ENCODE results near the gene NABP2. TPM values are rescaled to one million over a fixed set of nuclear protein-coding genes. Genes with fewer than 3 reads are reported as not detected.
A peak's percentile ranks its signal among the peaks of the same experiment; 100 is the strongest.

Gene NABP2
- total RNA-seq, 2 experiments from 2014 or later = 62.8 to 80.6 TPM

DNA sequence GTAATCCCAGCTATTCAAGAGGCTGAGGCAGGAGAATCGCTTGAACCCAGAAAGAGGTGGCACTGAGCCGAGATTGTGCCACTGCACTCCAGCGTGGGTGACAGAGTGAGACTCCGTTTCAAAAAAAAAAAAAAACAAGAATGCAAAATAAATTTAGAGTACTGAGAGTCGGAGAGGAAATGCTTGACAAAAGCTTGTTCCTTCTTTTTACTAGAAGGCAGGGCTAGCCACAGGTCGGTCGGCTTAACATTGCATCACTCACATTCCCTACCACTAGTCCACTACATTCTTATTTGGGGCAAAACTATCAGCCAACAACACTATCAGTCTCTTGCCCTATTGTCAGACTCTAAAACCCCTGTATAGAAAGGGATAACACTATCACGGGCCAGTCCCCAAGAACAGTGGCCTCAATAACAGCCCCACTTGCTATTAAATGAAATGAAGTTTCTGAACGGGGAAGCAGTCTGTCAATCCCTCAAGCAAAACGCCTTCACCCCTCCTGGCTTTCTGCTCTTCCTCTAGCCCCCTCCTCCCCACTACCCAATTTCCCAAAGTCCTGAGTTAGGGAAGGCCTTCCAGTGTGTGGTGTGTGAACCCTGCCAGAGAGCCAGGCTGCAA is 3.4 kb upstream of the NABP2 start:
- Mint-ChIP-seq H3K27me3 (no peaks in the 10 kb centered on the region), H3K9me3 (ENCODE audit: low read depth) (no peaks in the 10 kb centered on the region), H3K4me1 (peaks cover 37% of the 10 kb centered on the region), H3K36me3 (peaks cover 4% of the 10 kb centered on the region), H3K27ac (peak overlapping the region; percentile 93), H3K4me3 (peak overlapping the region; percentile 97)
- CTCF ChIA-PET = interaction anchor here (0.8 to 4.2 kb wide), 10 partner anchors 14 to 243 kb away, joined by 3 to 57 read pairs (median 12); partner anchors contain the start of genes CNPY2, COQ10A, ESYT1 and SMARCC2
- no peak for DNase-seq
- no peak for ATAC-seq

DNA sequence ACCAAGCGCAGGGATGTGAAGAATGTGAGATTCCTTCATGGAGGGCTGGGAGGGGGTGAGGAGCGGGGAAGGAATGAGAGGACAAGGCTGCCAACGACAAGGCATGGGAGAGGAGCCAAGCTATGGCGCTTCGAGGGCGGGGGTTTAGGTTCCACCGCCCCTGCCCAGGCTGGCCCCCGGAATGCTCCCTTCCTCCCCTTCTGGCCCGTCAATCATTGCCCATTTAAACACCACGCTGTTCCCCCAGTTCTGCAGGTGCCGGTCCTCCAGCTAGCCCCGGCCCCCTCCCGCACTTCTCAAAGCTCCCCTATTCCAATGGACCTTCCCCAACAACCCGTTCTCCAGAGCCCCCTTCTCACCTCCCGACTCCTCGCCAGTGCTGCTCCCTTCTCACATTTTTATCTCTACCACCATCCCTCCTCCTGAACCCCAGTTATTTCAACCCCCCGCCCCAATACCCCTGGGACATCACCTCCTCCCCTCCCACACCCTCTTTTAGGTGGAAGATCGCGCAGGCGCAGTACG is 2.8 kb upstream of the NABP2 start:
- Mint-ChIP-seq H3K4me3 (peak overlapping the region; percentile 97), H3K36me3 (peaks cover 7% of the 10 kb centered on the region), H3K27me3 (no peaks in the 10 kb centered on the region), H3K27ac (peak overlapping the region; percentile 93), H3K9me3 (ENCODE audit: low read depth) (no peaks in the 10 kb centered on the region), H3K4me1 (peaks cover 42% of the 10 kb centered on the region)
- DNase-seq = no peak
- peak; percentile 37 for ATAC-seq
- CTCF ChIA-PET = interaction anchor here (0.8 to 4.2 kb wide), 19 partner anchors 8 to 491 kb away, joined by 3 to 57 read pairs (median 6); partner anchors contain the start of genes ANKRD52, CNPY2, COQ10A and CS

DNA sequence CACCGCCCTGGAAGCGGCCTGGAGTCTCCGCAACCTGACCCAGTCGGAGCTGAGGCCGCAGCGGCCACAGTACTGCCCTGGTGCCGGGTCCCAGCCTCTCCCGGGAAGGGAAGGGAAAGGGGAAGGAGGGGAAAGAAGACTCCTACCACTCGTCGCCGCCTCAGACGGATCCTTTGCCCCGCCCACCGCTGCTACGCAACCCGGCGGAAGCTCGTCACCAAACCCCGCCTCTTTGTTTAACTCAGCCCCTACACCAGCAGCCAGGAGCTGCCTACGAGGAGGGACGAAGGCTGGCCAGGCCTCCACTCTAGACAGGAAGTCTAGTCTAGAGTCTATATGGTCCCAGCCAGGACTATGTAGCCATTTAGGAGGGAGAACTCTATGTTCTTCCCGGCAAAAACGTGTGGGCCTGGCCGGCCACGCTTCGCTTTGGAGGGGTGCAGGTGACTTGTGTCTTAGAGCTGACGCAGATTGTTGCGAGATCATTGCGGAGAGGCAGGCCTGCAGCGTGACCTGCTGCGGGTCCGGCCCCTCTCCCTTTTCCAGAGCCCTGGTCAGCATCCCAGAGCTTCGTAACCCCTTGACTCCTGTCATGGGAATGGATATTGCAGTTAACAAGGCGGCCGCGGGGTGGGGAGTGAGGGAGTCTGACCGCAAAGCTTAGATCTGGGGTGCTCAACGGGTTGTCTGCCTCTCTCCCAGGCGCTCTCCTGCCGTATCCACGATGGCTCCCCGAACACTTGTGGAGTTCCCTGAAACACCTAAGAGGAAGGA is 2.2 kb upstream of the NABP2 start, which contains the start of gene RNF41:
Gene RNF41, minus strand, starts transcription at position 166 of the 774 bp plus-strand sequence. CDS start 7,875 bp downstream, outside the sequence.
- Mint-ChIP-seq H3K27me3 (no peaks in the 10 kb centered on the region), H3K27ac (peak within 1 kb of the TSS; percentile 93), H3K4me3 (peak within 1 kb of the TSS; percentile 97), H3K36me3 (peaks cover 4% of the 10 kb centered on the region), H3K9me3 (ENCODE audit: low read depth) (no peaks in the 10 kb centered on the region), H3K4me1 (peaks cover 42% of the 10 kb centered on the region)
- CTCF ChIA-PET = interaction anchor here (0.6 to 4.2 kb wide), 34 partner anchors 9 to 503 kb away, joined by 3 to 57 read pairs (median 4); partner anchors contain the start of genes ANKRD52, CNPY2, COQ10A and CS
- ATAC-seq (peak; percentile 86), DNase-seq (peak; percentile 95)

DNA sequence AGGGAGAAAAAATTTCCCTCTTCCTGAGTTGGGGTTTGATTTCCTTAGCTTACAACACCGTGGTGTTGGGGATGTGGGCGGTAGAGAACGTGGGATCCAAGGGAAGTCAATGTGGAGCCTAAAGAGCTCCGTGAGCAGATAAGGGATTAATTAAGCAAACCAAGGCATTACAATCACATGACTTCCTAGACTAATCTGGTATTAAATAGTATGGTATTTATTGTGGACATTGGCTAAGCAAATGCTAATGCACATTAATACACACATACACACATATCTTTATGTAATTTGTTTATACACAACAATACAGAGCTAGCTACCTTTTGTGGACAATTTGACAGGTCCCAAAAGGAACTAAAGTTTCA is 1.6 kb upstream of the NABP2 start:
- Mint-ChIP-seq H3K4me3 (peak overlapping the region; percentile 97), H3K4me1 (peaks cover 42% of the 10 kb centered on the region), H3K36me3 (peaks cover 7% of the 10 kb centered on the region), H3K27ac (peak overlapping the region; percentile 93), H3K27me3 (no peaks in the 10 kb centered on the region), H3K9me3 (ENCODE audit: low read depth) (no peaks in the 10 kb centered on the region)
- ATAC-seq = no peak
- CTCF ChIA-PET = interaction anchor here (0.7 to 4.2 kb wide), 26 partner anchors 9 to 503 kb away, joined by 3 to 57 read pairs (median 5); partner anchors contain the start of genes ANKRD52, COQ10A, DNAJC14 and ESYT1
- DNase-seq = no peak

DNA sequence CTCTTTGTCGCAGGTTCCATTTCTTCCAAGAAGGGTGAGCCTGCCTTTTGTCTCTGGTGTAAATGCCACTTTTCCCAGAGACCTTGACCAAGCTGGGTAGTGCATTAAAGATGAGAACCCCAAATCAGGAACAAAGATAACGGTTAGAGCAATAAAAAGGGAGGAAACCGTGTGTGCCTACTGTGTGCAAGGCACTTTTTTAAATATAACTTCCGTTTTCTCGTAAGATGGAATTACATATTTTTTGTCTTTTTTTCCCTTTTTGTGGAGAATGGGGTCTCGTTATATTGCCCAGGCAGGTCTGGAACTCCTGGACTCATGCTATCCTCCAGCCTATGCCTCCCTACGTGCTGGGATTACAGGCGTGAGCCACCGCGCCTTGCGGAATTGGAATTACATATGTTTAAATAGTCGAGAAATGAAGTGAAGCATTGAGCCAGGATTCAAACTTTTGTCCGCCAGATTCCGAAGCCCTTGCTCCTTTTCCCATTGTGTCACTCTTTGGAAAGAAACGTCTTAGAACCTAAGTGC is 506 bp upstream of the NABP2 start:
- Mint-ChIP-seq H3K27ac (peak overlapping the region; percentile 75), H3K4me1 (peaks cover 42% of the 10 kb centered on the region)
- ATAC-seq = no peak

DNA sequence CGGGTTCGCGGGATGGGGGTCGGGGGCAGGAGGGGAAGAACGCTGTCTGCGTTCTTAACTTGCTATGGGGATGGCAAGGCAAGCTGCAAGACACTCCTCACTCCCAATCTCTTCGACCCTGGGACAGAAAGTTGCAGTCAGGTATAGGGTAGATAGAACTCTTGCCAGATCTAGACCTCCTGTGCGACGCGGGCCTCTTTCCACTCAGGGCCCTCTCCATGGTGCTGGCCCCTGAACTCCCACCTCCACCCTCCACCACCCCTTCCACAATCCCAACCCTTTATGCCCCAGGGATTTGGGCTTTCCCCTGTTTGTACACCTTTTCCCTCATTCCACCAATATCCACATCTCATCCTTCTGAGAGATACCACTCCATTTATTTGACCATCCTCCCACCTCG is 812 bp downstream of the NABP2 start:
- H3K4me1 Mint-ChIP-seq = peaks cover 42% of the 10 kb centered on the region
- peaks cover 7% of the 10 kb centered on the region for H3K36me3 Mint-ChIP-seq
- peak overlapping the region; percentile 97 for H3K4me3 Mint-ChIP-seq
- DNase-seq (no peak), ATAC-seq (no peak)
- no peaks in the 10 kb centered on the region for H3K9me3 Mint-ChIP-seq (ENCODE audit: low read depth)
- H3K27ac Mint-ChIP-seq = peak overlapping the region; percentile 75
- CTCF ChIA-PET = interaction anchor here (1.2 to 3.4 kb wide), 2 partner anchors 35 to 107 kb away, joined by 3 to 11 read pairs; partner anchors contain the start of genes SMARCC2 and ZC3H10
- no peaks in the 10 kb centered on the region for H3K27me3 Mint-ChIP-seq

More for the DNA sequence above, 506 bp upstream of the NABP2 start:
- CTCF ChIA-PET = interaction anchor here (1.0 to 4.2 kb wide), 6 partner anchors 9 to 241 kb away, joined by 3 to 57 read pairs (median 19); partner anchors contain the start of genes ESYT1, SMARCC2 and ZC3H10
- H3K9me3 Mint-ChIP-seq (ENCODE audit: low read depth) = no peaks in the 10 kb centered on the region
- no peak for DNase-seq
- peak overlapping the region; percentile 97 for H3K4me3 Mint-ChIP-seq
- H3K36me3 Mint-ChIP-seq = peaks cover 7% of the 10 kb centered on the region
- no peaks in the 10 kb centered on the region for H3K27me3 Mint-ChIP-seq

DNA sequence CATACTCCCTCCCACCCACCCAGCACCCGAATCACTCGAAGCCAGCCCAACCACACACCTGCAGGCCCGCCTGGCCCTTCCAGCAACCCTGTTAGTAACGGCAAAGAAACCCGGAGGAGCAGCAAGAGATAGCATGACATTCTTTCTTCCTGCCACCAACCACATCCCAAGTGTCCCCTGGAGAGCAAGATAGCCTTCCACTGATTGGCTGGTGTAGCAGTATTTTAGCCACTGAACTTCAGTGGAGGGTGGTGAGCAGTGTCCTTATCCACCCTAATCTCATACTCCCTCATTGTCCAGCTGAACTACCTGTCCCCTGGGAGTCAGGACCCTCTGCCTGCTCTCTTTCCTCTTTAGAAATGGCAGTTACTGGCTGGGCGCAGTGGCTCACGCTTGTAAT is 4.9 kb downstream of the NABP2 start:
- DNase-seq = no peak
- no peak overlapping the region for H3K4me3 Mint-ChIP-seq
- CTCF ChIA-PET = no interaction called here
- no peak for ATAC-seq
- H3K27ac Mint-ChIP-seq = no peak overlapping the region
- H3K9me3 Mint-ChIP-seq (ENCODE audit: low read depth) = no peaks in the 10 kb centered on the region
- H3K36me3 Mint-ChIP-seq = peaks cover 7% of the 10 kb centered on the region
- H3K27me3 Mint-ChIP-seq = no peaks in the 10 kb centered on the region
- peaks cover 16% of the 10 kb centered on the region for H3K4me1 Mint-ChIP-seq

DNA sequence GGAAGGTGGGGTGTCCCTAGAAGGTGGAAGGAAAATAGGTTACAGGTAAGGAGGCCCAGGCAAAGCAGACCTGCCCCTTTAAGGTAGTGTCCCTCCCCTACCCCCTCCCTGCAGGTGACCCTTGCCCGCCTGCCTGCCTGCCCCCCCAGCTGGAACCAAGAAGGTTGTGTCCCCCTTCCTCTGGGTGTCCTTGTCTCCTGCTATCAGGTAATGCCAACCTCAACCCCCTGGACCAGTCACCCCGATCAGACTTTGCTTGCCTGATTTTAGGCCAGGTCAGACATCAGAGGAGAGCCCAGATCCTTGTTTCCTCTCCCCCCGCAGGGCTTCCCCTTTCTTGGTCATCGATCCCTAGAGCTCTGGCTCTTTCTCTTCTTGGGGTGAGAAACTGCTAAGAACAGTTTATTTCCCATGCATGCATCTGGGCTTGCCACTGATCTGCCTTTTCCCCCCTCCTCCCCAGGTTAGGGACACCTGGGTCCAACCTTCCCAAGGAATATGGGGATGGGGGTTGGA is 5.8 kb downstream of the NABP2 start, which contains the start of gene SLC39A5:
Gene SLC39A5, plus strand, starts transcription at position 136 of the 516 bp plus-strand sequence. CDS start 1,224 bp downstream, outside the sequence.
- ATAC-seq (no peak), DNase-seq (no peak)
- Mint-ChIP-seq H3K4me3 (no peak within 1 kb of the TSS), H3K4me1 (peaks cover 12% of the 10 kb centered on the region), H3K27ac (no peak within 1 kb of the TSS), H3K27me3 (no peaks in the 10 kb centered on the region), H3K9me3 (ENCODE audit: low read depth) (no peaks in the 10 kb centered on the region), H3K36me3 (peaks cover 7% of the 10 kb centered on the region)
- CTCF ChIA-PET = no interaction called here

DNA sequence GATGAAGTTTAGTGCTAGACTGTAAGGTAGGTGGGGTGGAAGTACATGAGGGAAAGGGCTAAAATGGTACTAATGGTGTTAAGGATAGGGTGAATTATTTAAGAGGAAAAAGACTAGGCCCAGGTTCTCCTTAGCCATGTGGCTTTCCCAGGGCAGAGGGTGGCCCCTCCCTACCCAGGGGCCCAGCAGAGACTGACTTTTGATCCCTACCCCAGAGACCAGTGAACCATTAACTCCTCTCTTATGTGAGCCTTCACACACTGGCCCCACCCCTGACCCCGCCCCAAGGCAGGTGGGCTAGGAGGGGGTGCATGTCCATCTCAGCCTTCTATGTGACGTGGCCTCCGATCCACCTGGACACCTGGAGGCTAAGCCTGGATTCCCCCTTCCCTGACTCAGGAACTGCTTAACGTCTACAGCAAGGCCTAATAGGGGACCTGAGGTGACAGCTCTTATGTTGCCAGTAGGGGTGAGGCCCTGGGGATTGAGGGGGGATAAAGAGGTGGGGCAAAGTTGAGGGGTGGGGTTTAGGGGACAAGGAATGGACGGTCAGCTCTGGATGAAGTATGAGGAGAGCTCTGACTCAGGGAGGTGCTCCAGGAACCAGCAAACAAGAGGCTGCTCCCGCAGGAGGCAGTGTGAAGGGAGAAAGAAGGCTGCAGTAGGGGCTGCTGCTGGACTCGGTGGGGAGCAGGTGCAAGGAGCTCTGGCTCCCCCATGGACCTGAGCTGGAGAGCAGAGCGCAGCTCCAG is 6.5 kb downstream of the NABP2 start:
- ATAC-seq (no peak), DNase-seq (no peak)
- H3K27me3 Mint-ChIP-seq = no peaks in the 10 kb centered on the region
- H3K4me3 Mint-ChIP-seq = no peak overlapping the region
- peaks cover 7% of the 10 kb centered on the region for H3K36me3 Mint-ChIP-seq
- H3K4me1 Mint-ChIP-seq = peaks cover 6% of the 10 kb centered on the region
- no peaks in the 10 kb centered on the region for H3K9me3 Mint-ChIP-seq (ENCODE audit: low read depth)
- H3K27ac Mint-ChIP-seq = no peak overlapping the region
- CTCF ChIA-PET = interaction anchor here (1.7 kb wide), 1 partner anchor 9 kb away, joined by 5 read pairs; the partner anchor contains the start of gene RNF41

DNA sequence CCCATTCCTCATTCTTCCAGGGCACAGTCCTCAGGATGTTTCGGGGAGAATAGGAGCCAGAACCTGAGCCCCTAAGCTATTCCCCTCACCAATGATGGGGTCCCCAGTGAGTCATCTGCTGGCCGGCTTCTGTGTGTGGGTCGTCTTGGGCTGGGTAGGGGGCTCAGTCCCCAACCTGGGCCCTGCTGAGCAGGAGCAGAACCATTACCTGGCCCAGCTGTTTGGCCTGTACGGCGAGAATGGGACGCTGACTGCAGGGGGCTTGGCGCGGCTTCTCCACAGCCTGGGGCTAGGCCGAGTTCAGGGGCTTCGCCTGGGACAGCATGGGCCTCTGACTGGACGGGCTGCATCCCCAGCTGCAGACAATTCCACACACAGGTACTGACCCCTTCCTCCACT is 7.0 kb downstream of the NABP2 start:
- Mint-ChIP-seq H3K9me3 (ENCODE audit: low read depth) (no peaks in the 10 kb centered on the region), H3K36me3 (peaks cover 4% of the 10 kb centered on the region), H3K4me3 (no peak overlapping the region), H3K27me3 (no peaks in the 10 kb centered on the region), H3K27ac (no peak overlapping the region), H3K4me1 (peaks cover 2% of the 10 kb centered on the region)
- CTCF ChIA-PET = interaction anchor here (1.7 kb wide), 1 partner anchor 9 kb away, joined by 5 read pairs; the partner anchor contains the start of gene RNF41
- DNase-seq (no peak), ATAC-seq (no peak)

DNA sequence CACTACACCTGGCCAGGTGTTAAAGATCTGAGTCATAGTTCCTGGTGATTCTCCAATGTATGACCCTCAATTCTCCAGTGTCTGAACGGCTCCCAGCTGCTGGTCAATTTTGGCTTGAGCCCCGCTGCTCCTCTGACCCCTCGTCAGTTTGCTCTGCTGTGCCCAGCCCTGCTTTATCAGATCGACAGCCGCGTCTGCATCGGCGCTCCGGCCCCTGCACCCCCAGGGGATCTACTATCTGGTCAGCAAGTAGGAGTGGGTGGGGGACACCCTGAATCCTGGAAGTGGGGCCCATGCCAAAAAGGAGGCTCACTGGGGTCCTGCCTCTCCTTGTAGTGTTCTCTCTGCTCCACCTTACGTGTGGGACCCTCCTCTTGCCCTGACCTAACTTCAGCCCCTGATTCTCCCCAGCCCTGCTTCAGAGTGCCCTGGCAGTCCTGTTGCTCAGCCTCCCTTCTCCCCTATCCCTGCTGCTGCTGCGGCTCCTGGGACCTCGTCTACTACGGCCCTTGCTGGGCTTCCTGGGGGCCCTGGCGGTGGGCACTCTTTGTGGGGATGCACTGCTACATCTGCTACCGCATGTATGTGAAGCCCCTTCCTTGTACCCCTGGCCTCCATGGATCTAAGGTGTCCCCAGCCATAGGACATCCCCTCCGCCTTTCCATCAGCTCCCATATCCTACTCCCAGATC is 10.7 kb downstream of the NABP2 start:
- Mint-ChIP-seq H3K27me3 (no peaks in the 10 kb centered on the region), H3K4me1 (no peaks in the 10 kb centered on the region), H3K9me3 (ENCODE audit: low read depth) (no peaks in the 10 kb centered on the region), H3K27ac (no peak overlapping the region), H3K4me3 (no peak overlapping the region), H3K36me3 (no peaks in the 10 kb centered on the region)
- ATAC-seq (no peak), DNase-seq (no peak)
- CTCF ChIA-PET = no interaction called here

DNA sequence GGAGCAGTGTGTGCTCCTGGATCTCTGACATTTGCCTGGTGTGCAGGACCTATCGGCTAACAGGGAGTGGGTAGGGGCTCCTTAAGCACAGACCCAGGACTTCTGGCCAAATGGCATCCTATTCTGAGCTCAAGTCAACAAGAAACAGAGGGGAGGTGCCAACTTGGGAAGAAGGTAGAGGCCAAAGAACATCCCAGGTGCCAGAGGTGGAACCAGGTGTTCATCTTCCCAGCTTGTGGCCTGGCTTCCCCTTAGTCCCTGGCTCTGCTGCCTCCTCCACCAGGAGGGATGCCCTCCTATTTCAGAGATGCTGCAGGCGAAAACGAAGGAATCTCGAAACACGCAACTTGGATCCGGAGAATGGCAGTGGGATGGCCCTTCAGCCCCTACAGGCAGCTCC is 11.9 kb downstream of the NABP2 start:
- CTCF ChIA-PET = interaction anchor here (0.7 to 1.6 kb wide), 3 partner anchors 10 to 228 kb away, joined by 4 to 5 read pairs (median 4); partner anchors contain the start of gene RNF41

More for the DNA sequence above, 11.9 kb downstream of the NABP2 start:
- no peaks in the 10 kb centered on the region for H3K9me3 Mint-ChIP-seq (ENCODE audit: low read depth)
- no peak for DNase-seq
- no peaks in the 10 kb centered on the region for H3K4me1 Mint-ChIP-seq
- no peaks in the 10 kb centered on the region for H3K27me3 Mint-ChIP-seq
- ATAC-seq = no peak
- H3K27ac Mint-ChIP-seq = no peak overlapping the region
- no peaks in the 10 kb centered on the region for H3K36me3 Mint-ChIP-seq
- H3K4me3 Mint-ChIP-seq = no peak overlapping the region

Data from activated CD8-positive, alpha-beta memory T cell treated with anti-CD3 and anti-CD28 coated beads, Interleukin-2, amount 10 ng/mL, durations not matched to agents 7 days and 5 days (primary cell).